NT2/D1 (cell line): ENCODE data around the gene ANGPT4.

ENCODE experiments used
- SUZ12 ChIP-seq: IDR thresholded peaks from 2 replicates; pipeline ENCODE4 v1.6.1; 2011; ENCODE audit not compliant: insufficient read length, insufficient read depth; ENCODE audit errors: extremely low read depth
- YY1 ChIP-seq: IDR thresholded peaks from 2 replicates; pipeline ENCODE4 v1.6.1; 2011; ENCODE audit not compliant: insufficient read length, insufficient read depth

- TF ChIP-seq SUZ12 (no peak), YY1 (no peak)
Measured at GRCh38 chr20:939606-940005, 23.5 kb upstream of the ANGPT4 start.
